ENCODE results near the gene GALNT8. TPM values are rescaled to one million over a fixed set of nuclear protein-coding genes. Genes with fewer than 3 reads are reported as not detected.

Gene GALNT8
- total RNA-seq, 1 experiment from 2014 or later = 8.8 TPM

DNA sequence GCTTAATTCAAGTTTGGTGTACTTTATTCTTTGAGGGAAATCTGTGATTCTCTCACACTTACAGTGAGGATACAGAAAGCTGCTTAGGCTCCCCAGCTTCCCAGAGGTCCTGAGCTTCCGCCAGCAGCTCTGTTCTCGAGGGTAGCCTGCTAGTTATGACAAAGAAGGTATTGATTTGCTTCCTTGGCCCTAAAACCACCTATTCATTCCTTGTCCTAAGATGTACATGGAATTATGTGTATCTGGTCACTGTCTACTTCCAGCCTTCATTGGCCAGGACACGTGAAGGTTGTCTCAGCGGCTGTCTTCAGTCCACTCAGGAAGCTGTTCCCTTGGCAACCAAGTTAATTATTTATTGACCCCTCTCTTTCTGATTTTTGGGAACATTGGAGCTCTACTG is 55.7 kb downstream of the GALNT8 start:
- ChIA-PET POLR2A (no interaction called here), CTCF (no interaction called here)
- TF ChIP-seq, protein P1, sequence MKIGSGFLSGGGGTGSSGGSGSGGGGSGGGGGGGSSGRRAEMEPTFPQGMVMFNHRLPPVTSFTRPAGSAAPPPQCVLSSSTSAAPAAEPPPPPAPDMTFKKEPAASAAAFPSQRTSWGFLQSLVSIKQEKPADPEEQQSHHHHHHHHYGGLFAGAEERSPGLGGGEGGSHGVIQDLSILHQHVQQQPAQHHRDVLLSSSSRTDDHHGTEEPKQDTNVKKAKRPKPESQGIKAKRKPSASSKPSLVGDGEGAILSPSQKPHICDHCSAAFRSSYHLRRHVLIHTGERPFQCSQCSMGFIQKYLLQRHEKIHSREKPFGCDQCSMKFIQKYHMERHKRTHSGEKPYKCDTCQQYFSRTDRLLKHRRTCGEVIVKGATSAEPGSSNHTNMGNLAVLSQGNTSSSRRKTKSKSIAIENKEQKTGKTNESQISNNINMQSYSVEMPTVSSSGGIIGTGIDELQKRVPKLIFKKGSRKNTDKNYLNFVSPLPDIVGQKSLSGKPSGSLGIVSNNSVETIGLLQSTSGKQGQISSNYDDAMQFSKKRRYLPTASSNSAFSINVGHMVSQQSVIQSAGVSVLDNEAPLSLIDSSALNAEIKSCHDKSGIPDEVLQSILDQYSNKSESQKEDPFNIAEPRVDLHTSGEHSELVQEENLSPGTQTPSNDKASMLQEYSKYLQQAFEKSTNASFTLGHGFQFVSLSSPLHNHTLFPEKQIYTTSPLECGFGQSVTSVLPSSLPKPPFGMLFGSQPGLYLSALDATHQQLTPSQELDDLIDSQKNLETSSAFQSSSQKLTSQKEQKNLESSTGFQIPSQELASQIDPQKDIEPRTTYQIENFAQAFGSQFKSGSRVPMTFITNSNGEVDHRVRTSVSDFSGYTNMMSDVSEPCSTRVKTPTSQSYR (CRISPR knock-in tag; IDR thresholded peaks at IDR 0.05) = no peak
- TF ChIP-seq NR3C1 (CRISPR knock-in tag; conservative IDR thresholded peaks at IDR 0.05; ENCODE audit: low read depth) = no peak
- no peak for ATAC-seq
- no peak overlapping the region for H3K4me3 Mint-ChIP-seq
- no peaks in the 10 kb centered on the region for H3K27me3 Mint-ChIP-seq (ENCODE audit: low read depth)
- no peak overlapping the region for H3K27ac Mint-ChIP-seq
- DNase-seq (ENCODE audit: low spot score) = no peak
- H3K9me3 Mint-ChIP-seq = no peaks in the 10 kb centered on the region
- H3K4me1 Mint-ChIP-seq = peaks cover 4% of the 10 kb centered on the region
- H3K36me3 Mint-ChIP-seq = peaks cover 15% of the 10 kb centered on the region; the same call in 1 of the 2 replicates

DNA sequence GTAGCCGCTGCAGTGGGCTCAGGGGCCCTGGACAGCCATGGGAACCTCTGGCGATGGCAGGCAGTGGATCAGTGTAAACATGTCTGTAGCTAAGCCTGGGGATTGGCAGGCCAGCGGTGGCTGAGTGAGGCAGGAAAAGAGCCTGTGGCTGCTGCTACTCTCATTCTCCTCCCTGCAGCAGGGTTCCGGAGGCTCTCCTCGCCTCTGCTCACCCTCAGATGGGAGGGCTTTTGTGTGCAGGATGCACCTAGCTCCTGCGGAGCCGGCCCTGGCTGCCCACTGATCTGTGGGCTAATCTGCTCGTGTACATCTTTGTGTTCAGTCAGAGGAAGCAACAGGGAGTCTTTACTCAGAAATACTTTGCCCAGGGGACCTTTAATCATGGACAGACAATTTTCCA is 59.5 kb downstream of the GALNT8 start:
- Mint-ChIP-seq H3K9me3 (peaks cover 5% of the 10 kb centered on the region), H3K4me1 (peaks cover 14% of the 10 kb centered on the region), H3K4me3 (no peak overlapping the region), H3K36me3 (peaks cover 12% of the 10 kb centered on the region), H3K27ac (peak overlapping the region; percentile 63; the same call in 1 of the 2 replicates), H3K27me3 (ENCODE audit: low read depth) (no peaks in the 10 kb centered on the region)
- no peak for ATAC-seq
- ChIA-PET POLR2A (no interaction called here), CTCF (no interaction called here)
- TF ChIP-seq ZNF396 (CRISPR knock-in tag; IDR thresholded peaks at IDR 0.05; ENCODE audit: borderline replicate concordance) = no peak
- no peak for TF ChIP-seq MXD4 (CRISPR knock-in tag; IDR thresholded peaks at IDR 0.05; ENCODE audit: borderline replicate concordance)
- TF ChIP-seq, protein P2, sequence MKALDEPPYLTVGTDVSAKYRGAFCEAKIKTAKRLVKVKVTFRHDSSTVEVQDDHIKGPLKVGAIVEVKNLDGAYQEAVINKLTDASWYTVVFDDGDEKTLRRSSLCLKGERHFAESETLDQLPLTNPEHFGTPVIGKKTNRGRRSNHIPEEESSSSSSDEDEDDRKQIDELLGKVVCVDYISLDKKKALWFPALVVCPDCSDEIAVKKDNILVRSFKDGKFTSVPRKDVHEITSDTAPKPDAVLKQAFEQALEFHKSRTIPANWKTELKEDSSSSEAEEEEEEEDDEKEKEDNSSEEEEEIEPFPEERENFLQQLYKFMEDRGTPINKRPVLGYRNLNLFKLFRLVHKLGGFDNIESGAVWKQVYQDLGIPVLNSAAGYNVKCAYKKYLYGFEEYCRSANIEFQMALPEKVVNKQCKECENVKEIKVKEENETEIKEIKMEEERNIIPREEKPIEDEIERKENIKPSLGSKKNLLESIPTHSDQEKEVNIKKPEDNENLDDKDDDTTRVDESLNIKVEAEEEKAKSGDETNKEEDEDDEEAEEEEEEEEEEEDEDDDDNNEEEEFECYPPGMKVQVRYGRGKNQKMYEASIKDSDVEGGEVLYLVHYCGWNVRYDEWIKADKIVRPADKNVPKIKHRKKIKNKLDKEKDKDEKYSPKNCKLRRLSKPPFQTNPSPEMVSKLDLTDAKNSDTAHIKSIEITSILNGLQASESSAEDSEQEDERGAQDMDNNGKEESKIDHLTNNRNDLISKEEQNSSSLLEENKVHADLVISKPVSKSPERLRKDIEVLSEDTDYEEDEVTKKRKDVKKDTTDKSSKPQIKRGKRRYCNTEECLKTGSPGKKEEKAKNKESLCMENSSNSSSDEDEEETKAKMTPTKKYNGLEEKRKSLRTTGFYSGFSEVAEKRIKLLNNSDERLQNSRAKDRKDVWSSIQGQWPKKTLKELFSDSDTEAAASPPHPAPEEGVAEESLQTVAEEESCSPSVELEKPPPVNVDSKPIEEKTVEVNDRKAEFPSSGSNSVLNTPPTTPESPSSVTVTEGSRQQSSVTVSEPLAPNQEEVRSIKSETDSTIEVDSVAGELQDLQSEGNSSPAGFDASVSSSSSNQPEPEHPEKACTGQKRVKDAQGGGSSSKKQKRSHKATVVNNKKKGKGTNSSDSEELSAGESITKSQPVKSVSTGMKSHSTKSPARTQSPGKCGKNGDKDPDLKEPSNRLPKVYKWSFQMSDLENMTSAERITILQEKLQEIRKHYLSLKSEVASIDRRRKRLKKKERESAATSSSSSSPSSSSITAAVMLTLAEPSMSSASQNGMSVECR (CRISPR knock-in tag; IDR thresholded peaks at IDR 0.05; ENCODE audit: borderline replicate concordance) = no peak
- no peak for TF ChIP-seq GRHL2 (CRISPR knock-in tag; IDR thresholded peaks at IDR 0.05; ENCODE audit: insufficient replicate concordance, severe bottlenecking)
- TF ChIP-seq SMAD4 (CRISPR knock-in tag; IDR thresholded peaks at IDR 0.05) = no peak
- TF ChIP-seq, protein P3, sequence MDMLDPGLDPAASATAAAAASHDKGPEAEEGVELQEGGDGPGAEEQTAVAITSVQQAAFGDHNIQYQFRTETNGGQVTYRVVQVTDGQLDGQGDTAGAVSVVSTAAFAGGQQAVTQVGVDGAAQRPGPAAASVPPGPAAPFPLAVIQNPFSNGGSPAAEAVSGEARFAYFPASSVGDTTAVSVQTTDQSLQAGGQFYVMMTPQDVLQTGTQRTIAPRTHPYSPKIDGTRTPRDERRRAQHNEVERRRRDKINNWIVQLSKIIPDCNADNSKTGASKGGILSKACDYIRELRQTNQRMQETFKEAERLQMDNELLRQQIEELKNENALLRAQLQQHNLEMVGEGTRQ (CRISPR knock-in tag; IDR thresholded peaks at IDR 0.05) = no peak
- TF ChIP-seq, protein P4, sequence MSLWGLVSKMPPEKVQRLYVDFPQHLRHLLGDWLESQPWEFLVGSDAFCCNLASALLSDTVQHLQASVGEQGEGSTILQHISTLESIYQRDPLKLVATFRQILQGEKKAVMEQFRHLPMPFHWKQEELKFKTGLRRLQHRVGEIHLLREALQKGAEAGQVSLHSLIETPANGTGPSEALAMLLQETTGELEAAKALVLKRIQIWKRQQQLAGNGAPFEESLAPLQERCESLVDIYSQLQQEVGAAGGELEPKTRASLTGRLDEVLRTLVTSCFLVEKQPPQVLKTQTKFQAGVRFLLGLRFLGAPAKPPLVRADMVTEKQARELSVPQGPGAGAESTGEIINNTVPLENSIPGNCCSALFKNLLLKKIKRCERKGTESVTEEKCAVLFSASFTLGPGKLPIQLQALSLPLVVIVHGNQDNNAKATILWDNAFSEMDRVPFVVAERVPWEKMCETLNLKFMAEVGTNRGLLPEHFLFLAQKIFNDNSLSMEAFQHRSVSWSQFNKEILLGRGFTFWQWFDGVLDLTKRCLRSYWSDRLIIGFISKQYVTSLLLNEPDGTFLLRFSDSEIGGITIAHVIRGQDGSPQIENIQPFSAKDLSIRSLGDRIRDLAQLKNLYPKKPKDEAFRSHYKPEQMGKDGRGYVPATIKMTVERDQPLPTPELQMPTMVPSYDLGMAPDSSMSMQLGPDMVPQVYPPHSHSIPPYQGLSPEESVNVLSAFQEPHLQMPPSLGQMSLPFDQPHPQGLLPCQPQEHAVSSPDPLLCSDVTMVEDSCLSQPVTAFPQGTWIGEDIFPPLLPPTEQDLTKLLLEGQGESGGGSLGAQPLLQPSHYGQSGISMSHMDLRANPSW (CRISPR knock-in tag; conservative IDR thresholded peaks at IDR 0.05; ENCODE audit: low read depth) = no peak
- TF ChIP-seq, protein P5, sequence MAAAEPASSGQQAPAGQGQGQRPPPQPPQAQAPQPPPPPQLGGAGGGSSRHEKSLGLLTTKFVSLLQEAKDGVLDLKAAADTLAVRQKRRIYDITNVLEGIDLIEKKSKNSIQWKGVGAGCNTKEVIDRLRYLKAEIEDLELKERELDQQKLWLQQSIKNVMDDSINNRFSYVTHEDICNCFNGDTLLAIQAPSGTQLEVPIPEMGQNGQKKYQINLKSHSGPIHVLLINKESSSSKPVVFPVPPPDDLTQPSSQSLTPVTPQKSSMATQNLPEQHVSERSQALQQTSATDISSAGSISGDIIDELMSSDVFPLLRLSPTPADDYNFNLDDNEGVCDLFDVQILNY (CRISPR knock-in tag; IDR thresholded peaks at IDR 0.05) = no peak
- TF ChIP-seq, protein P6, sequence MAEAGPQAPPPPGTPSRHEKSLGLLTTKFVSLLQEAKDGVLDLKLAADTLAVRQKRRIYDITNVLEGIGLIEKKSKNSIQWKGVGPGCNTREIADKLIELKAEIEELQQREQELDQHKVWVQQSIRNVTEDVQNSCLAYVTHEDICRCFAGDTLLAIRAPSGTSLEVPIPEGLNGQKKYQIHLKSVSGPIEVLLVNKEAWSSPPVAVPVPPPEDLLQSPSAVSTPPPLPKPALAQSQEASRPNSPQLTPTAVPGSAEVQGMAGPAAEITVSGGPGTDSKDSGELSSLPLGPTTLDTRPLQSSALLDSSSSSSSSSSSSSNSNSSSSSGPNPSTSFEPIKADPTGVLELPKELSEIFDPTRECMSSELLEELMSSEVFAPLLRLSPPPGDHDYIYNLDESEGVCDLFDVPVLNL (CRISPR knock-in tag; IDR thresholded peaks at IDR 0.05; ENCODE audit: borderline replicate concordance, low read depth) = no peak
- TF ChIP-seq, protein P7, sequence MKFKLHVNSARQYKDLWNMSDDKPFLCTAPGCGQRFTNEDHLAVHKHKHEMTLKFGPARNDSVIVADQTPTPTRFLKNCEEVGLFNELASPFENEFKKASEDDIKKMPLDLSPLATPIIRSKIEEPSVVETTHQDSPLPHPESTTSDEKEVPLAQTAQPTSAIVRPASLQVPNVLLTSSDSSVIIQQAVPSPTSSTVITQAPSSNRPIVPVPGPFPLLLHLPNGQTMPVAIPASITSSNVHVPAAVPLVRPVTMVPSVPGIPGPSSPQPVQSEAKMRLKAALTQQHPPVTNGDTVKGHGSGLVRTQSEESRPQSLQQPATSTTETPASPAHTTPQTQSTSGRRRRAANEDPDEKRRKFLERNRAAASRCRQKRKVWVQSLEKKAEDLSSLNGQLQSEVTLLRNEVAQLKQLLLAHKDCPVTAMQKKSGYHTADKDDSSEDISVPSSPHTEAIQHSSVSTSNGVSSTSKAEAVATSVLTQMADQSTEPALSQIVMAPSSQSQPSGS (CRISPR knock-in tag; IDR thresholded peaks at IDR 0.05; ENCODE audit: borderline replicate concordance, low read depth) = no peak
- no peak for DNase-seq (ENCODE audit: low spot score)
